NT2/D1 (cell line): Measurements from ENCODE around the gene TMEM94.

Experiments
- DNase-seq: peaks from one replicate; pipeline ENCODE4 v3.0.0-alpha.2; 2011; ENCODE audit warnings: low read depth, low spot score
- H3K27me3 ChIP-seq: 2 replicates; pipeline ENCODE4 v1.6.0; 2011; ENCODE audit warnings: mild to moderate bottlenecking; ENCODE audit not compliant: insufficient read length, insufficient read depth
- H3K36me3 ChIP-seq: 2 replicates; pipeline ENCODE4 v1.6.1; 2011; ENCODE audit warnings: mild to moderate bottlenecking, low read length, mixed read lengths; ENCODE audit not compliant: insufficient read depth, insufficient read length
- H3K4me1 ChIP-seq: 2 replicates; pipeline ENCODE4 v1.5.1; 2011; ENCODE audit not compliant: insufficient read depth, insufficient read length
- H3K4me3 ChIP-seq: 2 replicates; pipeline ENCODE4 v1.5.1; 2011; ENCODE audit warnings: low read depth; ENCODE audit not compliant: insufficient read length
- H3K9ac ChIP-seq: 2 replicates; pipeline ENCODE4 v1.6.0; 2011; ENCODE audit warnings: low read depth; ENCODE audit not compliant: insufficient read length
- H3K9me3 ChIP-seq: 2 replicates; pipeline ENCODE4 v1.5.1; 2011; ENCODE audit warnings: mild to moderate bottlenecking, low read length; ENCODE audit not compliant: insufficient read depth
- SUZ12 ChIP-seq: IDR thresholded peaks from 2 replicates; pipeline ENCODE4 v1.6.1; 2011; ENCODE audit not compliant: insufficient read length, insufficient read depth; ENCODE audit errors: extremely low read depth
- YY1 ChIP-seq: IDR thresholded peaks from 2 replicates; pipeline ENCODE4 v1.6.1; 2011; ENCODE audit not compliant: insufficient read length, insufficient read depth
- ZNF274 ChIP-seq: IDR thresholded peaks from 2 replicates; pipeline ENCODE4 v1.6.1; 2011; ENCODE audit warnings: mild to moderate bottlenecking, low read depth, low read length

The TMEM94 gene

GRCh38 chr17:75488693-75489510 lies 32.5 kb downstream of the TMEM94 start:
- H3K4me1 ChIP-seq, result peaks cover 4% of the 10 kb centered on the region
- TF ChIP-seq ZNF274 (no peak), SUZ12 (no peak), YY1 (no peak)
- H3K9ac ChIP-seq, result no peak overlapping the region

GRCh38 chr17:75489511-75489955 lies 33.1 kb downstream of the TMEM94 start:
- H3K36me3 ChIP-seq, result peaks cover 67% of the 10 kb centered on the region
- no peak for DNase-seq
- TF ChIP-seq YY1 (no peak), SUZ12 (no peak), ZNF274 (no peak)
- no peak overlapping the region for H3K4me3 ChIP-seq
- H3K9me3 ChIP-seq, result no peaks in the 10 kb centered on the region
- no peak overlapping the region for H3K9ac ChIP-seq
- H3K27me3 ChIP-seq, result no peaks in the 10 kb centered on the region
- H3K4me1 ChIP-seq, result peaks cover 4% of the 10 kb centered on the region

More at GRCh38 chr17:75488693-75489510, 32.5 kb downstream of the TMEM94 start:
- DNase-seq, result no peak
- Histone ChIP-seq H3K9me3 (no peaks in the 10 kb centered on the region), H3K4me3 (no peak overlapping the region), H3K36me3 (peaks cover 61% of the 10 kb centered on the region), H3K27me3 (no peaks in the 10 kb centered on the region)

GRCh38 chr17:75490173-75490743 lies 33.8 kb downstream of the TMEM94 start:
- peaks cover 3% of the 10 kb centered on the region for H3K4me1 ChIP-seq
- TF ChIP-seq YY1, result no peak
- no peak for TF ChIP-seq ZNF274
- TF ChIP-seq SUZ12, result no peak
- H3K4me3 ChIP-seq, result no peak overlapping the region
- no peaks in the 10 kb centered on the region for H3K9me3 ChIP-seq
- H3K36me3 ChIP-seq, result peaks cover 74% of the 10 kb centered on the region
- H3K27me3 ChIP-seq, result no peaks in the 10 kb centered on the region
- no peak for DNase-seq
- H3K9ac ChIP-seq, result no peak overlapping the region

GRCh38 chr17:75490953-75491649 lies 34.7 kb downstream of the TMEM94 start:
- no peak overlapping the region for H3K4me3 ChIP-seq
- H3K27me3 ChIP-seq, result no peaks in the 10 kb centered on the region
- TF ChIP-seq SUZ12 (no peak), YY1 (no peak), ZNF274 (no peak)
- H3K9me3 ChIP-seq, result no peaks in the 10 kb centered on the region
- no peak overlapping the region for H3K9ac ChIP-seq
- no peak for DNase-seq
- H3K4me1 ChIP-seq, result no peaks in the 10 kb centered on the region
- peaks cover 76% of the 10 kb centered on the region for H3K36me3 ChIP-seq

GRCh38 chr17:75491680-75492079 lies 35.2 kb downstream of the TMEM94 start:
- H3K36me3 ChIP-seq, result peaks cover 81% of the 10 kb centered on the region
- H3K9ac ChIP-seq, result no peak overlapping the region
- DNase-seq, result no peak
- no peaks in the 10 kb centered on the region for H3K27me3 ChIP-seq
- H3K4me1 ChIP-seq, result no peaks in the 10 kb centered on the region
- TF ChIP-seq YY1 (no peak), SUZ12 (no peak), ZNF274 (no peak)
- no peaks in the 10 kb centered on the region for H3K9me3 ChIP-seq
- H3K4me3 ChIP-seq, result no peak overlapping the region

GRCh38 chr17:75492555-75493168 lies 36.2 kb downstream of the TMEM94 start:
- H3K4me1 ChIP-seq, result no peaks in the 10 kb centered on the region
- H3K4me3 ChIP-seq, result no peak overlapping the region
- TF ChIP-seq SUZ12 (no peak), ZNF274 (no peak), YY1 (no peak)
- H3K9ac ChIP-seq, result no peak overlapping the region
- H3K27me3 ChIP-seq, result no peaks in the 10 kb centered on the region
- no peaks in the 10 kb centered on the region for H3K9me3 ChIP-seq
- H3K36me3 ChIP-seq, result peaks cover 82% of the 10 kb centered on the region
- no peak for DNase-seq
